HG02678 (cell line): ENCODE data around the gene PLEKHA1.

ENCODE experiments used
- ATAC-seq: cut with Tn5 transposase; IDR thresholded peaks from one replicate; pipeline ENCODE4 v1.9.1; 2021; ENCODE audit warnings: mild to moderate bottlenecking, moderate library complexity; ENCODE audit not compliant: unreplicated experiment

Gene PLEKHA1

DNA sequence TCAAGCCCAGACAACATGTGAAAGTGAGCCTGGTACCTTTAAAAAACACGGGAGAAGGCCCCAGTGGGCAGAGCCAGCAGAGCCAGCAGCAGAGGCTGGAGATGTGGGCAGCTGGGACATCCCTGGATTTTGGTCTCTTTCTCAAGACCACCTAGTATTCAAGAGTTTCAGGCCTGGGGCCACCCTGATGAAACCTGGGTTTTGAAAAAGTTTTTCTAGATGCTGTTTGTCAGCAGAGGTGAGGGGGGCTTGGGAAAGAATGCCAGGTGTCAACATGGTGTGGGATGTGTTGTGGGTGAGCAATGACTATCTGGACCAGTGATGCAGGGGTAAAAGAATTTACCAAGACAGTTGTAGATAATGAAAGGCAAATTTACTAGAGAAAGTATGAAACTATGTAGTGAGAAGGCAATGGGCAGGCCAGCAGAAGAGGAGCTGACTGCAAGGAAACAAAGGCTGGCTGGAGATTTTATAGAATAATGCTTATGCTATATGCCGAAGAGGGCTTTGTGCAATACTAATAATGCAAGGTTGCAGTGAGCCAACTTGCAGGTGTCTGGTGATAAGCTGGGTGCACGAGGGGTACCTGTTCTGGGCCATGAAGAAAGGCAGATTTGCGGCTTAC is 28.1 kb upstream of the PLEKHA1 start:
- no peak for ATAC-seq

DNA sequence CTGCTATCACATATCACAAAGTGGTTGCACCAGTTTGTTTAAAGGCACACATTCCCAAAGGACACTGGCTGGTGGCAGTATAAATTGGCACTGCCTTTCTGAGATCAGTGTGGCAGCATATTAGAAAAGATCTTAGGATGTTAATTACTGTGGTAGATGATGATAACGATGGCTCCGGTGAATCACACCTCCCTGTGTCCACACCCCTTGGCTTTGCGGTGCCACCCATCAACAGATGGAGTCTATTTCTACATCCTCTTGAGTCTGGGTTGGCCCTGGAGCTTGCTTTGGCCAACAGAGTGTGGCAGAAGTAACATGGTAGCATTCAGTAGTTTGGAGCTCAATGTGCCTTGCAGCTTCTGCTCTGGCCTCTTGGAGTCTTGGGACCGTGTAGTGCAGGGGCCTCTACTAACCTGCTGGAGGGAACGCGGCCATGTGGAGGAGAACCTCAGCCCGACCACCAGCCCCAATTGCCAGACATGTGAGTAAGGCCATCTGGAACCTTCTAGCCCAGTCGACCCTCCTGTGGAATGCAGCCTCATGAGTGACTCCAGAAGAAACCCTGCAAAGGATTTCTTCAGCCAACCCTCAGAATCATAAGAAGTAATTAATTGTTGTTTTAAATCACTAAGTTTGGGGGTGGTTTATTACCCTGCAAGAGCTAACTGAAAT is 27.2 kb upstream of the PLEKHA1 start:
- ATAC-seq, result no peak

DNA sequence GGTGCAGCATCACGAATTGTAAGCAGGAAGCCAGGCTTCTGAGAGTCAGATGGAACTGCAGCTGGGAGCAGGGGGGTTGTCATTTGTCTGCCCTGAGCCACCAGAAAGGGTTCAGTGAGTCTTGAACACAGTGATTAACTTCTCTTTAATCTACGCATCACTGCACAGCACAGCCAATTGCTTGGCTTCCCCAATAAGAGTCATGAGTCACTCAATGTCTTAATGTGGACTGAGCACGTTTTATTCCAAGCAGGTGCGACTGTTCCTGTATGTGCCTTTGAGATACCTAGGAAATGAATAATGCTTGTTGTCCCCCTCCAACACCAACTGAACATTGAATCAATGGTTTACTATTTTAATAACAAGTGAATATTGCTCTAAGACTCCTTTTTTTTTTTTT is 26.0 kb upstream of the PLEKHA1 start:
- no peak for ATAC-seq

DNA sequence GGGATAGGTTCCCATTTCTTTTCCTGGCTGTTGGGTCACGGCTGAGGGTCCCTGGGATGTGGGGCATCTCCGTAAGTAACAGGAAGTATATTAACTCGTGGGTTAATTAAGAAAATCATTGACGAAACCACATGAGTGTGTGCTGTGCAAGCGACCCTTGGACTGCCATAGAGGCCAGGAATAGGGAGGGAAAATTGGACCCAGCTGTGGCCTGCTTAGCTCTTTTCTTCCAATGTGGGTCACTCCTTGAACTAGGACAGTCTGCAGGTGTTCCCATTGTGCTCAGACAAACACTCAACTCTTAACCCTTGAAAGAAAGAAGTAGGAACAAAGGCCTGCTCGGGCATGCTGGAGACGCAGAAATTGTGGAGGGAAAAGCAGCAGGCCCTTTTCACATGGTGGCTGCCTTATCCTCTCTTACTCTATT is 25.6 kb upstream of the PLEKHA1 start:
- ATAC-seq, result no peak

DNA sequence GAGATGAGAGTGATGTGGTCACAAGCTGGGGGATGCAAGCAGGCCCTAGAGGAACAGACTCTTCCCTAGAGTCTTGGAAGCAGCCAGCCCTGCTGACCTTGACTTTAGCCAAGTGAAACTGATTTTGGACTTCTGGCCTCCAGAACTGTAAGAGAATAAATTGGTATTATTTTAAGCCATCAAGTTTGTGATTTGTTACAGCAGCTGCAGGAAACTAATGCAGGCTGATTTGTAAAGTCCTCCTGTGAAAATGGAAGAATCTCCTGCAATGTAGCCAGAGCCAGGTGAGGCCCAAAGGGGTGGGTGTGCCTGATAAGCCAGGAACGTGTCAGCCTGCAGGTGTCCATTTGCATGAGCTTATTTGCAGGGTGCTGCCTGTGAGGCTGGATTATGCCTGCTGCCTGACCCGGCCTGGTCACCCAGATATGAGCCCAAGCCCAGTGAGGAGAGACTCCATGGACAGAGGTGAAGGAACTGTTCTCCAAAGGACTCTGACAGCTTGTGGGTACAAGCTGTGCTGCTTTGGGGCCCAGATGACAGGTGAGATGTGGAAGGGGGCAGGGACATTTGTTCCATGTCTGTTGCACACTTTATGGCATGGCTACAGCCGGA is 24.6 kb upstream of the PLEKHA1 start:
- ATAC-seq, result no peak

DNA sequence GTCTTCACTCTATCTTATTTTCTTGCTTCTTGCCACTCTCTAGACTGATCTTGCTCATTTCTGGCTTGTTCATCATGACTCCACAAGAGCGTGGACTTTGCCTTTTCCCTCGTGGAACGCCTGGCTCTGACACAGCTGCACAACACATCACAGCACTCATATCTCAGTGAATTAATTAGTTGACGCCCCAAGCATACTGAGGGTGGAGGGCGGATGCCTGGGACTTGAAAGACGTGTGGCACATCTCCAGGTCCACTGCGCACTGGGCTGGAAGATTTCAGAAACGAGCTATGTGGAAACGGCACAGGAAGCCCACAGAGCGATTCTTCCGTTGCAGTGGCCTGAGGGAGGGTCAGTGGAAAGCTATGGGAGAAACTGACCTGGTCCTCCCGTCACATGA is 23.6 kb upstream of the PLEKHA1 start:
- ATAC-seq, result no peak

DNA sequence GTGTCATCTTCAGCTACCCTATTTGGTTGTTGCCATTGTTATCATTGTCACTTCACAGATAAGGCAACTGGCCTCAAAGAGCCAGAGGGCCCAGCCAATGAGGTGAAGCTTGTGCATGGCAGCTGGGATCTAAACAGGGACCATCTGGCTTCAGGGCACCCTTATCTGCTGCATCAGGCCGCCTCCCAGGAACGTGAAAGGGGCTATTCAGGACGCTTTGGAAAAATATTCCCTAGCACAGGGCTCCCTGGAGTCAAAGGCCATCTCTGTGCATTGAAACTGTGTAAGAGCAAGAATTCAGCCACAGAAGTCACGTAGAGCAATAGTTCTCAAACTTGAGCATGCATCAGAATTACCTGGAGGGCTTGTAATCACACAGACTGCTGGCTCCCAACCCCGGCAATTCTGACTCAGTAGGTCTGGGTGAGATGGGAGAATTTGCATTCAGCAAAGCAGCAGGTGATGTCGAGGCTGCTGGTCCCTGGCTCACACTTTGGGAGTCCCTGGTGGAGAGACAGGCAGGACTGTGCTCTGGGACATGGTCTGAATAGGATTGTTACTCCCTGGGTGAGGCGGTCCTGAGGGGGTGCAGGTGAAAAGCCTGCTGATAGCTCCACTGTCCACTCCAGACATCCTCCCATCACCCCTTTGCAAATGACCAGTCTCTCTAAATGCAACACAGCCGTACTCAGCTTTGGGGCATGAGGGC is 21.5 kb upstream of the PLEKHA1 start:
- ATAC-seq, result no peak

DNA sequence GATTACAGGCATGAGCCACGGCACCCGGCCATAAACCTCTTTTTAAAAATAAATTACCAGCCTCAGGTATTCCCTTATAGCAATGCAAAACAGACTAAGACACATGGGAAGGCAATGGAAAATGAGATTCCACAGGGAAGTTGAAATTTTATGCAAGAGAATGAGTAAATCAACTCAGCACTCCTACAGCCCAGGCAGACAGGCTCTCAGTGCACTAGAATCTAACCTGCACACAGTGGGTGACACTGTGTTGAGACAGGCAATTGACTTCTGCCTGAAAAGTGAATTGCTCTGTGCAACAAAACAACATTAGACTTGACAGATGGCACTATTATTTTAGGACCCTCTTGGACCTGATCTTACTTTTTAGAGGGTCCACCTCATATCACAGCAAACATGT is 20.1 kb upstream of the PLEKHA1 start:
- no peak for ATAC-seq

DNA sequence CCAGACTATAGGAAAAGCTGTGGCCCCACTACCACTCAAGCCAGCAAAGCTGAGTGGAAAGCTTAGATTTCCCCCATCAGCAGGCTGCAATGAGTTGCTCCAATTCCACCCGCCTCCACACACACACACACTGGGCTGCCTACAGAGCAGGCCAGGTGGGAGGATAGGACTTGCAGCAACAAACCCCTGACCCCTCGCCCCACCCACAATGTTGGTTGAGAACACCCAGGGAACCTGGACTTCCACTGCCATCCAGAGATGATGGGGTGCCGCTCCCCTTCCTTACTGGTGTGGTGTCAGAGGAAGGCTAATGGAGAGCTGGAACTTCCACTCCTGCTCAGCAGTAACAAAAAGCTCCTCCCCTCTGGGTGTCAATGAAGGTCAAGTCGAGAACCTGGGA is 16.8 kb upstream of the PLEKHA1 start:
- ATAC-seq, result no peak

DNA sequence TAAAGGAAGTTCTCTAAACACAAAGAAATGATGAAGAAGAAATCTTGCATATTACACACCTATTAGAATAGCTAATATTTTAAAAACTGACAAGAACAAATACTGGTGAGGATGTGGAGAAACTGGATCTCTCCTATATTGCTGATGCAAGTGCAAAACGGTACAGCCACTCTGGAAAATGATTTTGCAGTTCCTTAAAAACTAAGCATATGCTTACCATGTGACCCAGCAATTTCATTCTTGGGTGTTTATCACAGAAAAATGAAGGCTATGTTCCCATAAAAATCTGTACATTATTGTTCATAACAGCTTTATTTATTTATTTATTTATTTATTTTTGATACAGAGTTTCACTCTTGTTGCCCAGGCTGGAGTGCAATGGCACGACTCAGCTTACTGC is 14.9 kb upstream of the PLEKHA1 start:
- ATAC-seq, result no peak

DNA sequence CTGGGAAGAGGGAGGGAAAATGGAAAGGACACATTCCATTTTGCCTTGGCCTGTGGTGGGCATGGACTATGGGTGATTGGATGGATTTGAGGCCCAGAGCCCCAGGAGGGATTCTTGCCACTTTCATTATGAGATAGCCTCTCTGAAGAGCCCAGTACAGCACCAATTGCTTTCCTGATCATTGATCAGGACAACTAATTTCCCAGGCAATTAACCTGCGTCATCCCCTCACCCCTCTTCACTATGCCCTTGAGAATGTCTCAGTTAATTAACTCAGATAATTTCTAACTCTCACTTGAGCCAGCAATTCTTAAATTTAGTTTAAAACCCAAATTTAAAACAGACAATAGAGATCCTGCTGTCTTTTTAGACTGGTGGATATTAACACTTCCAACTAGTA is 13.5 kb upstream of the PLEKHA1 start:
- no peak for ATAC-seq

DNA sequence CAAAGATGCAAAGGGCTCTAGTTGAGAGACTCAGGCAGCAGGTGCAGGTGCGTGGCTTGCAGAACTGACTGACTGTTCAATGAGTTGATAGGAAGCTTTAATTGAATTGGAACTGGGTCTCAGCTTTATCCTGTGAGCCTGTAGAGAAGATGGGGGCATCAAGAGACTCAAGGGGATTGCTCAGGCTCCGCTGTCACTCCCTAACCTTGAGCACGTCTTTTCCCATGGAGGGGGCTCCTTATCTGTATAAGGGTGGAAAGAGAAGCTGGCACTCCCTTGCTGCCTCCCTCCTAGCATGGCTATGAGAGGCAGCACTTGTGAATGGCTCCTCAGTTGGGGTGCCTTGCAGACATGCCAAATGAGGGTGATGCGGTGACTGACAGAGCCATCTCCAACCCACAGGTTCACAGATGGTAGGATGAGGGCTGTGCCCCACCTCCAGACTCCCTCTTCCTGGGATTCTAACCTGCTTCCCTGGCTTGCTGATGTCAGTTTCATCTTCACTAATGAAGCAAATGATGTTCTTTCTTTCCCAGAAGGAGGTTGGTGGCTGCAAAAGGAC is 12.4 kb upstream of the PLEKHA1 start:
- ATAC-seq, result no peak

DNA sequence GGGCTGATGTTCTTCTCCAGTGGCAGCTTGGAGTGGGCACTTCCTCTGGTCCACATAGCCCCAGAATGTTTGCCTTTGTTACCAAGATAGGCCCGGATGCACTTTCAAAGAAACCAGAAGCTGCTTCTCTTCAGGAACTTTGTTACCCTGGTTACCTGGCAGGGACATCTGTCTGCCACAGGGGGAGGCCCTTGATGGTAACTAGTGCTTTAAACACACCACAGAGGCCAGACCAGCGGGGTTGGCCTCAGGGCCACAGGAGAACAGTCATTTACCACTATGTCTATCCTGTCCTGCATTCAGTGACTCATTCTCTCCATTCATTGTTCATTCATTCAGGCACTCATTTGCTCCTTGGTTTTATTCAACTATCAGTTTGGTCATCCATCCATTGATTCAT is 11.9 kb upstream of the PLEKHA1 start:
- no peak for ATAC-seq

DNA sequence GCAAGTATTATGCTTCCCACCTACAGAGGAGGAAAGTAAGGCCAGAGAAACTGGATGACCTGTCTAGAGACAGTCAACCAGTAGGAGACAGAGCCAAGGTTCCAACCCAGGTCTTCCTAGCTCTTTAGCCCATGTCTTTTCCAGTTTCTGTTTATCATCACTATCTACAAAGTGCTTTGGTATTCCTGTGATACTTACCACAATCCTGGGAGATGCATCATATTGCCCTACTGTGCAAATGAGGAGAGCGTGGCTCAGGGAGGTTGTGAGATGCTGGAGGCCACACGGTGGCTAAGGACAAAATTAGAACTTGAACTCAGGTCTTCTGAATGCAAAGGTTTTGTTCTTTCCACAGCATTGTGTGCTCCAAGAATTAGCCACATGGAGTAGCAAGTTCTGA is 11.2 kb upstream of the PLEKHA1 start:
- no peak for ATAC-seq

DNA sequence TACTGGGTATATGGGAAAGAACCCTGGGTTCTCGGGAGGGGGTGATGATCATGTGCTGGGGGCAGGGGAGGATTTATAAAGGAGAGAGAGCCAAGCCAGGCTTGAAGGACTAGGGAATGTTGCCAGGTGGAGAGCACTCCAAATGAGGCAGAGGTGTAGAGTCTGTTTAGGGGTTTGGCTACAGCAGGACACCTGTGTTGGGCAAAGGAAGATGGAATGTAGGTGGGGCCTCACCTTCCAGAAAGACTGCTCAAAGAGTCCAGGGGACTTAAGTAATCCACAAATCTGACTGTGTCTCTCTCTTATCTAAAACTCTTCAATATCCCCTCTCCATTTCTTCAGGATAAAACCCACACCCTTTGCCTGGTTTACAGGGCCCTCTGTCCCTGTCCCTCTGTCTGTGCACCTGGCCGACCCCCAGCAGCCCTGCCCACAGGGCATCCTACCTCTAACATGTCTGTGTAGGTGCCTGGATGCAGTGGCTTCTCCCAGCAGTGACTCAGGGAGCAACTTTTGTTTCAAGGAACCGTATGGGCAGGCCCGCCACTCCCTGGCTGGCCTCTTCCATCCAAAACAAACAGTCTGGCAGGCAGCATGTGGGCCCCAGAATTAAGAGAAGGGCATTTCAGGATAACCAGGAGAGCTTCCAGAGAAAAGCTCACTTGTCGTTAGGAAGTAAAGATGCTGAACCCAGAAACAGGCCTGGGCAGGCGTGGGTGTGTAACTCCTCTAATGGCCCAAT is 10.6 kb upstream of the PLEKHA1 start:
- no peak for ATAC-seq

DNA sequence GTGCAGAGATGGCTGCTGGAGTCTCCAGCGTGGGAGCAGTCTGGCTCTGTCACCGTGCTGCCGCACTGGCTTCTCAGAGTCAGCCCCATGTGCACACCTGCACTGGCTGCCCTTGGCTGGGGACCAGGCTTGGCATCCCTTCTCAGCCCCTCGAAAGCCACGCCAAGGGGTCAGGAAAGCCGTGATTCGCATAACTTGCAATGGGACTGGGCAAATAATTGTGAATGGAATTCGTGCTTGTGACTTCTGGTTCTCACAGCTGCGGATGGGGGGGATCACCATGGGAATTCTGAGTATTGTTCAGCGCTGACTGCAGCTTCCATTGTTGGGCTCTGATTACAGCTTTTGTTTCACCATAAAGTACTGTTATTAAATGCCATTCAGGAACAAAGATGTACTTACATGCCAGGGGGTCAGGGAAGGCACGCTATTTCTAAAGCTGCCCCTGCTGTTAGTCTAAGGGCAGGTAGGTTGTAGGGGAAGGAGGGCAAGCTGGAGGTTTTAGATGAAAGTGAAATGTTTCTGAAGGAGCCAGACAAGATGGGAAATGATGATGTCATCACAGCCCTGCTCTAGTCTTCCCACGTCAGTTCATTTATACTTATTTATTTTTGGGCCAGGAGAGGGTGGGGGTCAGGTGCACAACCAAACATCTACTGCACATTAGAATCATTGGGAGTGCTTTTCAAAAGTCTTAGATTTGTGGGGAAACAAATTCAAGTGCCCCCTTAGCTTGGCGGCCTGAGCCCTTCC is 5.8 kb upstream of the PLEKHA1 start:
- ATAC-seq, result no peak

DNA sequence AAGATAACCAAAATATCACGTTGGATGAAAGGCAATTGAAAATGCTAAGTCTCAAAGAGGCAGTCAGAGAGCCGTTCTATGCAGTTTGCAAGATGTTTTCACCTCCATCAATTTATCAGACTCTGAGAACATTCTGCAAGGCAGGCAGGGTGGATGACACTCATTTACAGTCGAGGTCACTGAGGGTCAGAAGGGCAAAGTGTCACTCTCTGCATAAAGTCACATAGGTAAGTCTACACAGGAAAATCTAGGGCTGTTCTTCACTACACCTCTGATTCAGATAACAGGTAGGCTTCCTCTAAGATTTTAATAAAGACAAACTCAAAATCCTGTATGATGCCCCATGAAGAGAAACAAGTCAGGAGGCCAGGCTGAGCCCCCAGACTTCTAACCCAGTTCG is 1.4 kb upstream of the PLEKHA1 start:
- ATAC-seq, result no peak

DNA sequence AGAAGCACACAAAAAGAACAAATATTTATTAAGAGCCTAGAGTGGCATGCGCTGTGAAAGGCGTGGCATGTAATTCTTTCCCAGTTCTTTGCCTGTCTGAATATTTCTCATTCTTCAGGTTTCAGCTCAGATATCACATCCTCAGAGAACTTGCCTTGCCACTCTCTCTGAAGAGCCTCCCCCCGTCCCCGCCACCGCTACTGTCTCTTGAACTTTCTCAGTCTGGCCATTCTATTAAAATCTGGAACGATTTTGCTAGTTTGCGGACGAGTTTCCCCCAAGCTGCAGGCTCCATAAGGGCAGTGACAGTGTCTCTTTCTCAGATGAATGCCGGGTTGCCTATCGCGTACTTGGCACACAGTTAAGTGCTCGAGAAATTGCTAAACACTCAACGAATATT is 787 bp upstream of the PLEKHA1 start:
- ATAC-seq, result no peak

DNA sequence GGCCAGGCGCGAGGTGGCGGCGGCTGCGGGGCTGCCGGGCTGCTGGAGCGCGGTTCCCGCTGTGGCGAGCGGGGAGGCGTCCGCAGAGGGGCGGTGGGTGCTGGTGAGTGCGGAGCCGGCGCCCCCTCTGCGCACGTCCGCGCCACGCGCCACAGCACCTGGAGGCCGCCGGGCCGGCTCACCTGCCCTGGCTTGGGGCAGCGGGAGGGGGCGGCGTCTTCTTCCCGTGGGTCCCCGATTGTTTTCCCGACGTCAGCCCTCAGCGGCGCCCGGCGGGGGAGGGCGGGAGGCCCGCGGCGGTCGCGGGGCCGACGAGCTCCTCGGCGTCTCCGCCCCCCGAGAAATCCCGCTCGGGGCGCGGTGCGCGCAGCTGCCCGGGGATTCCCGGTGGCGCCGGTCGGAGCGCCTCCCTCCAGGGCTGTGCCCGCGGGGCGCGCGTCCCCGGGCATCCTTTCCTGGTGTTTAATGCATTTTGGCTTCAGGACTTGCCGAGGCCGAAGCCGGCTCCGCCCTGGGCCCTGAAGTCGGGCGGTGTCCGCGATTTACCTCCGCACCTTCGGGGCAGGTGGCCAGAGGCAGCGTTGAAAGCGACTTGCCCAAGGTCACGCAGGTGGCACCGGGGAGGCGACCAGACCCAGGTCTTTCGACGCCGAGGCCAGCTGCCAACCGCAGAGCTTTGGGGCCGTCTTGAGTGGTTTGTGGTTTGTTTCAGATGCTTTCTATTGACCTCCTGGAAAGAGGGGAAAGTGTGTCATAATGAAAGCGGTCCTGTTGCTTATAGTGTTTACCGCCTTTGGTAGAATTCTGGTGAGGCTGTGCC is 561 bp downstream of the PLEKHA1 start:
- peak; percentile 45 for ATAC-seq
